Glutamatergic neuron (in vitro differentiated cells): Measurements from ENCODE around the gene ZNHIT3. TPM values are rescaled to one million over a fixed set of nuclear protein-coding genes. Genes with fewer than 3 reads are reported as not detected.

Experiments used
- DNase-seq: peaks from one replicate; pipeline ENCODE4 v3.0.0; 2022
- H3K27ac Mint-ChIP-seq: one replicate; pipeline ENCODE4 v1.8.0; 2020; ENCODE audit warnings: mild to moderate bottlenecking, mixed read lengths, inconsistent platforms; ENCODE audit not compliant: unreplicated experiment
- H3K27me3 Mint-ChIP-seq: one replicate; pipeline ENCODE4 v1.8.0; 2020; ENCODE audit warnings: mild to moderate bottlenecking, moderate library complexity, mixed read lengths, inconsistent platforms; ENCODE audit not compliant: unreplicated experiment
- H3K36me3 Mint-ChIP-seq: one replicate; pipeline ENCODE4 v1.8.0; 2020; ENCODE audit warnings: mild to moderate bottlenecking, mixed read lengths, inconsistent platforms; ENCODE audit not compliant: unreplicated experiment
- H3K4me1 Mint-ChIP-seq: one replicate; pipeline ENCODE4 v1.8.0; 2020; ENCODE audit warnings: mild to moderate bottlenecking, low read depth, mixed read lengths, inconsistent platforms; ENCODE audit not compliant: unreplicated experiment
- H3K4me3 Mint-ChIP-seq: one replicate; pipeline ENCODE4 v1.8.0; 2020; ENCODE audit warnings: mild to moderate bottlenecking, mixed read lengths, inconsistent platforms; ENCODE audit not compliant: unreplicated experiment
- H3K9me3 Mint-ChIP-seq: one replicate; pipeline ENCODE4 v1.8.0; 2020; ENCODE audit warnings: mild to moderate bottlenecking, moderate library complexity, mixed read lengths, inconsistent platforms; ENCODE audit not compliant: unreplicated experiment
- CTCF ChIP-seq: fragments of 200-600 bp; sonication (generic); IDR thresholded peaks from one replicate; pipeline ENCODE4 v1.5.0; 2021; ENCODE audit not compliant: partially characterized antibody, unreplicated experiment
- total RNA-seq: library from RNA; stranded (reverse); fragmentation: NEBNext Ultra II Directional; extraction: Animal tissue kit (Norgen Biotek cat#: 25700); gene quantifications from one replicate; pipeline ENCODE4 v1.2.1, GENCODE V29; 2021; ENCODE audit not compliant: unreplicated experiment

The ZNHIT3 gene
- total RNA-seq, 1 donor from 2014 or later, result 101 TPM

- H3K4me1 Mint-ChIP-seq, result peaks cover 2% of the 10 kb centered on the region
- DNase-seq, result no peak
- no peak for TF ChIP-seq CTCF
- no peaks in the 10 kb centered on the region for H3K36me3 Mint-ChIP-seq
- no peak overlapping the region for H3K27ac Mint-ChIP-seq
- H3K4me3 Mint-ChIP-seq, result no peak overlapping the region
- peaks cover 3% of the 10 kb centered on the region for H3K9me3 Mint-ChIP-seq
- H3K27me3 Mint-ChIP-seq, result peaks cover 2% of the 10 kb centered on the region
Measured at GRCh38 chr17:36515837-36516236, 29.4 kb downstream of the ZNHIT3 start.

GRCh38 chr17:36523113-36523512, 36.6 kb downstream of the ZNHIT3 start:
- no peak for DNase-seq
- Mint-ChIP-seq H3K4me3 (no peak overlapping the region), H3K4me1 (no peaks in the 10 kb centered on the region), H3K27me3 (no peaks in the 10 kb centered on the region), H3K9me3 (peaks cover 1% of the 10 kb centered on the region), H3K36me3 (no peaks in the 10 kb centered on the region), H3K27ac (no peak overlapping the region)
- TF ChIP-seq CTCF, result no peak

GRCh38 chr17:36524428-36524876, 38.0 kb downstream of the ZNHIT3 start:
- Mint-ChIP-seq H3K4me1 (peaks cover 2% of the 10 kb centered on the region), H3K27me3 (no peaks in the 10 kb centered on the region), H3K4me3 (no peak overlapping the region), H3K9me3 (peaks cover 1% of the 10 kb centered on the region), H3K36me3 (no peaks in the 10 kb centered on the region), H3K27ac (no peak overlapping the region)
- DNase-seq, result no peak
- TF ChIP-seq CTCF, result no peak

- H3K4me3 Mint-ChIP-seq, result no peak overlapping the region
- peaks cover 2% of the 10 kb centered on the region for H3K4me1 Mint-ChIP-seq
- H3K27me3 Mint-ChIP-seq, result no peaks in the 10 kb centered on the region
- no peak for TF ChIP-seq CTCF
- no peak for DNase-seq
- no peaks in the 10 kb centered on the region for H3K36me3 Mint-ChIP-seq
- H3K9me3 Mint-ChIP-seq, result peaks cover 1% of the 10 kb centered on the region
- no peak overlapping the region for H3K27ac Mint-ChIP-seq
Measured at GRCh38 chr17:36525113-36525512, 38.6 kb downstream of the ZNHIT3 start.

GRCh38 chr17:36525888-36526287, 39.4 kb downstream of the ZNHIT3 start:
- Mint-ChIP-seq H3K4me1 (peaks cover 2% of the 10 kb centered on the region), H3K4me3 (no peak overlapping the region), H3K27me3 (no peaks in the 10 kb centered on the region), H3K27ac (no peak overlapping the region), H3K9me3 (peaks cover 1% of the 10 kb centered on the region), H3K36me3 (no peaks in the 10 kb centered on the region)
- no peak for DNase-seq
- no peak for TF ChIP-seq CTCF
